NT2/D1 (cell line): Measurements from ENCODE around the gene PHC2.

Experiments used
- SUZ12 ChIP-seq: IDR thresholded peaks from 2 replicates; pipeline ENCODE4 v1.6.1; 2011; ENCODE audit not compliant: insufficient read length, insufficient read depth; ENCODE audit errors: extremely low read depth
- YY1 ChIP-seq: IDR thresholded peaks from 2 replicates; pipeline ENCODE4 v1.6.1; 2011; ENCODE audit not compliant: insufficient read length, insufficient read depth
- ZNF274 ChIP-seq: IDR thresholded peaks from 2 replicates; pipeline ENCODE4 v1.6.1; 2011; ENCODE audit warnings: mild to moderate bottlenecking, low read depth, low read length

- TF ChIP-seq SUZ12 (no peak), ZNF274 (no peak), YY1 (no peak)
These were observed 9.8 kb downstream of the PHC2 start for GRCh38 chr1:33420870-33421775.
